ENCODE data around the gene BTBD19.

The BTBD19 gene

DNA sequence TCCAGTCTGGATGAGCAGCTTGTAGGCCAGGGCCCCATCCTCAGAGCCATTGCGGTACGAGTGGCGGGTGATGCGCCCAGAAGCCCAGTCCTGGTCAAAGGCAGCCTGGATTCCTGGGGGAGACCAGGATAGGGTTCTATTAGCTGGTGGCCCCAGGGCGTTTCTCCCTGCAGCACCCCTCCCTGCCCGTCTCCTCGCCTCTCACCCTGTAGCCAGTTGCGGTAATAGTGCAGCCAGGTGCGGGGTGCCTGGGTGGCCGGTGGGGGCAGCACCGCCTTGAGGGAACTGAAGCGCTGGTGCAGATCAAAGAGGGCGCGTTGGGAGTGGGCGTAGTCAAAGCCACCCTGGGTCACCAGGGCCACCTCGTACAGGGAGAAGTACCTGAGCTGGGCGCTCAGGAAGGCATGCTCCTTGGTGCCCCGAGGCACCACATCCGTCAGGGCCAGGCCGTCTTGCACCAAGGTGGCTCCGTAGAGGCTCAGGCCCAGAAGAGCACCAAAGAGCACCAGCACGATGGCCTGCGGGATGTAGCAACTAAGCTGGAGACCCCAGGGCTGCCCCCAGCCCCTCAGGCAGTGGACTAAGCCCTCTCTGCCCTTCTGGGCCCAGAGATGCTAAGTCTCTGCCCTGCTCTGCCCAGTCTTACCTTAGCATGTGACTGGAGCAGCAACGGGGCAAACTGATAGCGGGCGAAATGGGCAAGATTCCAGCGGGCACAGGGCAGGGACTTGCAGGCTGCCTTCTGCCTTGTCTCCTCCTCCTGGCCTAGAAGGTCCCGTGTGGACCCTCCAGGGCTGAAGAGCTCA, 19.1 kb downstream of the BTBD19 start:
- no peak for DNase-seq (ENCODE audit: low read depth)
- TF ChIP-seq, protein P1, sequence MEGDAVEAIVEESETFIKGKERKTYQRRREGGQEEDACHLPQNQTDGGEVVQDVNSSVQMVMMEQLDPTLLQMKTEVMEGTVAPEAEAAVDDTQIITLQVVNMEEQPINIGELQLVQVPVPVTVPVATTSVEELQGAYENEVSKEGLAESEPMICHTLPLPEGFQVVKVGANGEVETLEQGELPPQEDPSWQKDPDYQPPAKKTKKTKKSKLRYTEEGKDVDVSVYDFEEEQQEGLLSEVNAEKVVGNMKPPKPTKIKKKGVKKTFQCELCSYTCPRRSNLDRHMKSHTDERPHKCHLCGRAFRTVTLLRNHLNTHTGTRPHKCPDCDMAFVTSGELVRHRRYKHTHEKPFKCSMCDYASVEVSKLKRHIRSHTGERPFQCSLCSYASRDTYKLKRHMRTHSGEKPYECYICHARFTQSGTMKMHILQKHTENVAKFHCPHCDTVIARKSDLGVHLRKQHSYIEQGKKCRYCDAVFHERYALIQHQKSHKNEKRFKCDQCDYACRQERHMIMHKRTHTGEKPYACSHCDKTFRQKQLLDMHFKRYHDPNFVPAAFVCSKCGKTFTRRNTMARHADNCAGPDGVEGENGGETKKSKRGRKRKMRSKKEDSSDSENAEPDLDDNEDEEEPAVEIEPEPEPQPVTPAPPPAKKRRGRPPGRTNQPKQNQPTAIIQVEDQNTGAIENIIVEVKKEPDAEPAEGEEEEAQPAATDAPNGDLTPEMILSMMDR (IDR thresholded peaks at IDR 0.05; ENCODE audit: insufficient read depth, low read depth, low read length, missing control alignments) = peak; percentile 18
- no peak overlapping the region for H3K4me3 ChIP-seq (ENCODE audit: low read depth, low read length)

DNA sequence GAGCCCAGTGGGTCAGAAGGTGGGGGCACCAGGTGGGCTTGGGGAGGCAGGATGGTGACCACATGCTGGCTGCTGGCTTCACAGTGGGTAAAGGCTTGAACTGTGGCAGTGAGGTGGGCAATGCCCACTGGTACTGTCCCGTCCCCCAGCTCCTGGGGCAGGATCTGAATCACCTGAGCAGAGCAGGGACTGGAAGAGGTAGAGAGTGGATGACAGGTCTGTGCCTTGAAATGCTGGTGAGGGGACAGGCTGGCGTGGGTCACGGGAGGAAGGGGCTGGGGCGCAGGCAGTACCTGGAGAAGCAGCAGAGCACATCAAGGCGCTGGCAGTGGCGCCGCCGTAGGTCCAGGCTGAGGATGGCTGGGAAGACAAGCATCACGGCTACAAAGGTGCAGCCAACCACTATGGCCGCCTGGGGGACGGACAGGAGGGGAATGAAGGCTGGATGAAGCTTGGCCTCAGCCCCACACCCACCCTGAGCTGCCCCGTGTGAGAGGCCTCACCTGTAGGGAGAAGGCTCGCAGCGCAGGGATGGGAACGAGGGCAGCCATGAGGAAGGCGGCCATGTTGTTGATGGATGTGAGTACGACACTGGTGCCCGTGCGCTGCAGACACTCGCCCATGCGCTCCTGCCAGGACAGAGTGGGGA, 19.8 kb downstream of the BTBD19 start:
- H3K4me3 ChIP-seq (ENCODE audit: low read depth, low read length) = no peak overlapping the region
- DNase-seq (ENCODE audit: low read depth) = no peak
- TF ChIP-seq, protein P1 (IDR thresholded peaks at IDR 0.05; ENCODE audit: insufficient read depth, low read depth, low read length, missing control alignments) = no peak

DNA sequence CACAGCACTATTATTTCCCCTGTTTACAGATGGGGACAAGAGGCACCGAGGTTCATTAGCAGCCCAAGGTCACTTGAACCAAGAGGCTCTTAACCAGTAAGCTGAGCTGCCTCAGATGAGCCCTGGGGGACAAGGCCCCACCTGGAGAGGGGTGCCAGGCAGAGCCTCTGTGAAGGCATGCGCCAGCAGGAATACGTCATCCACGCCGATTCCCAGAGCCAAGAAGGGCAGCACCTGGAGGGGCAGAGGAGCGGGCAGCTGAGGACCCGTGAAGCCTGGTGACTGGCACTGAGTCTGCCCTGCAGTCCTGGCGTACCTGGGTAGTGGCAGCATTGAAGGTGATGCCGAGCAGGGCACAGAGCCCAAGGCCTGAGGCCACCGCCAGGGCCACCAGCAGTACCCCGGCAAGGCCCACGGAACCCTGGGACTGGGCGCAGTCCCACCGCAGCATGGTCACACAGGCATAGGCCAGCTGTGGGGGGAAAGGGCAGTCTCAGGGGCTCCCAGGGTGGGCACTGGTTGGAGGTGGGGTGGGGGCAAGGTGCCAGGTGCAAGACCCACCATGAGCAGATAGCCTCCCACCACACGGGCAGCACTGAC, 20.6 kb downstream of the BTBD19 start:
- TF ChIP-seq, protein P1 (IDR thresholded peaks at IDR 0.05; ENCODE audit: insufficient read depth, low read depth, low read length, missing control alignments) = no peak
- no peak for DNase-seq (ENCODE audit: low read depth)
- H3K4me3 ChIP-seq (ENCODE audit: low read depth, low read length) = no peak overlapping the region

DNA sequence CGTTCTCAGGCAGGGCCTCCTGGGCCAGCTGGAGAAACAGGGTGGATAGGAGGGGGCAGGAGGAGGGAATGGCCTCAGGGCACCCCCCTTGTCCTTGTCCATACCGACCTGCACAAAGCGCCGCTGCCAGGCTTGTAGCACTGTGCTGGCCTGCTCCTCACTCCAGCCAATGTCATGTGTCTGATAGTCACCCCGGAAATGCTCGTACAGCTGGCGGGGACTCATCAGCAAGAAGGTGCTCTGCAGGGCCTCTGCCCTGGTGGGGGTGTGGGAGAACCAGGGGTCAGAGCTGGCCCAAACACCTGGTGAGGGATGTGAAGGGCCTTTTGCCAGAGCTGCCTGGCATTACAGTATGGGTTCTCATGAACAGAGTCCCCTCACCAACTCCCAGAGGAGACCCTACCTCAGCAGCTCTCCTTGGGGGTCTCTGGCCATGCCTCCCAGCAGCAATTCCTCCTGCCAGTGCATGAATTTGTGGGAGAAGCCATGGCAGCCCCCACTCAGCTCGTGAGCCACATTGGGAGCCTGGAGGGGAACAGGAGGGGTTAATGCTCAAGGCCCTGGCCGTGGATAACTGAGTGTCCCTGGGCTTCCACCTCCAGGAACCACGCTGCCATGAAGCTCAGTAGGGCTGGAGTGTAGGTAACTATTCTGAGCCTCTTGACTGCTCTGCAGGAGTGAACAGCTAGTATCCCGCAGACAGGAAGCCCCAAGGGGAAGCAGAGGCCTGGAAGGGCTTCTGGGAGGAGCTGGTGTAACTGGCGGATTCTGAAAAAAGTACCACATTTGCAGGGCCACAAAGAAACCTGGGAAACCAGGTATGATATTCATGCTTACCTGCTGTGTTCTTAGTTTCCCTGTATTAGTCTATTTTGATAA, 21.4 kb downstream of the BTBD19 start:
- no peak for DNase-seq (ENCODE audit: low read depth)
- H3K4me3 ChIP-seq (ENCODE audit: low read depth, low read length) = no peak overlapping the region
- TF ChIP-seq, protein P1 (IDR thresholded peaks at IDR 0.05; ENCODE audit: insufficient read depth, low read depth, low read length, missing control alignments) = no peak

DNA sequence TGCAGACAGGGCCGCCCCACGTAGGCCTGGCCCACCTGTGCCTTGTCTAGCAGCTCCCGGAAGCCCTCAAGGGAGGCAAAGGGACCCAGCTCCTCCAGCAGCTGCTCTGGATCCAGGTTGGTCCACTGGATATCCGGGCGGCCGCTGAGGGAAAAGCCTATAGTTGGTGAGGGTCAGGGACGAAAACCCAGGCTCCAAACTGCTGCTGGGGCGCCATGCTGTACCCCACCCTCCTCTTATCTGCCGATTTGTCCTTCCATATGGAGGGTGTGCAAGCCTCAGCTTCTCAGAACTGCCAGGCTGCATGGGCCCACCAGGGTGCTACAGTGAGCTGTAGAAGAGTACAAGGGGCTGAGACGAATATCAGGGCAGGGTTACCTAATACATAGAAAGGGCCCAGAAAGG, 22.6 kb downstream of the BTBD19 start:
- no peak for DNase-seq (ENCODE audit: low read depth)
- H3K4me3 ChIP-seq (ENCODE audit: low read depth, low read length) = no peak overlapping the region
- TF ChIP-seq, protein P1 (IDR thresholded peaks at IDR 0.05; ENCODE audit: insufficient read depth, low read depth, low read length, missing control alignments) = no peak

DNA sequence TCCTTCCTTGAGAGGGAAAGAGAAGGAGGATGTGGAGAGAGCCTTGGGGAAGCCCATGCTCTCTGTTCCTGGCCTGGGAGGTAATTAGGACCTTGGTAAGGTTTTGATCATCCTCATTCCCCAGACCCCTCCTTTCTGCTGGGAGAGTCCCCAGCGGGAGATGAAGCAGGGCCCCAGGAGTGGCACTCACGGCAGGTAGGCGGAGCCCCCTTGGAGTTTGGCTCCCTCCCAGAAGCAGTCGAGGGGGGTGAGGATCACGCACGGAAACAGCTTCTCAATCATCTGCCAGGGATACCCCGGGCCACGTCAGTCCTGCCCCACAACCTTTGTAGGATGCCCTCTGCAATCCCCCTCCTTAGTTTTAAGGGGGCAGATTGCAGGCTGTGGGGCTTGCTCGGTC, 23.2 kb downstream of the BTBD19 start:
- no peak for DNase-seq (ENCODE audit: low read depth)
- H3K4me3 ChIP-seq (ENCODE audit: low read depth, low read length) = no peak overlapping the region
- TF ChIP-seq, protein P1 (IDR thresholded peaks at IDR 0.05; ENCODE audit: insufficient read depth, low read depth, low read length, missing control alignments) = no peak
